Right atrium auricular region (tissue), 2 donors: ENCODE measurements around the gene NABP2. TPM values are rescaled to one million over a fixed set of nuclear protein-coding genes. Genes with fewer than 3 reads are reported as not detected.

Source experiments
- DNase-seq: peaks from one replicate; pipeline ENCODE4 v3.0.0-alpha.2; 2019; ENCODE audit warnings: low spot score
- H3K27ac ChIP-seq, 2 donors: fragments of 200-600 bp; sonication (generic); 1 replicate in 1 of 2; 2 replicates in 1 of 2; pipeline ENCODE4 v1.5.1; 2016 to 2019
- H3K27me3 ChIP-seq, 2 donors: fragments of 200-600 bp; sonication (generic); one replicate each; pipeline versions ENCODE4 v1.5.1 to v1.6.0; 2017 to 2019
- H3K36me3 ChIP-seq: fragments of 200-600 bp; sonication (generic); one replicate; pipeline ENCODE4 v1.5.1; 2016
- H3K4me1 ChIP-seq, 2 donors: fragments of 200-600 bp; sonication (generic); one replicate each; pipeline versions ENCODE4 v1.5.1 to v1.6.0; 2017 to 2019
- H3K4me3 ChIP-seq, 2 donors: fragments of 200-600 bp; sonication (generic); 1 replicate in 1 of 2; 2 replicates in 1 of 2; pipeline ENCODE4 v1.5.1; 2017 to 2019; ENCODE audit warnings: mild to moderate bottlenecking in 1 of 2, moderate library complexity in 1 of 2
- H3K9me3 ChIP-seq, 2 donors: fragments of 200-600 bp; sonication (generic); one replicate each; pipeline ENCODE4 v1.5.1; 2019
- CTCF ChIP-seq, 2 donors: fragments of 200-600 bp; sonication (generic); IDR thresholded peaks; one replicate each; pipeline ENCODE4 v1.5.1; 2019; ENCODE audit warnings: antibody characterized with exemption in 2 of 2
- total RNA-seq, 2 donors: library from RNA; depleted of rRNA; stranded (reverse); fragments of >200 nt; gene quantifications; one replicate each; pipeline ENCODE4 v1.1.0, GENCODE V29; 2016

NABP2 gene
- total RNA-seq, 2 donors from 2014 or later: 19.7 to 23.6 TPM

- H3K9me3 ChIP-seq: no peaks in the 10 kb centered on the region
- TF ChIP-seq CTCF (IDR thresholded peaks at IDR 0.05): no peak
- H3K4me3 ChIP-seq: no peak overlapping the region
- H3K4me1 ChIP-seq: peaks cover 0 to 17% of the 10 kb centered on the region in 2 donors
- no peak for DNase-seq
- no peaks in the 10 kb centered on the region for H3K27me3 ChIP-seq
- peaks cover 87% of the 10 kb centered on the region for H3K36me3 ChIP-seq
- H3K27ac ChIP-seq: no peak overlapping the region
Observed at GRCh38 chr12:56253091-56253490, 28.9 kb downstream of the NABP2 start.

GRCh38 chr12:56255671-56256070 is 31.5 kb downstream of the NABP2 start:
- no peak overlapping the region for H3K27ac ChIP-seq
- H3K4me1 ChIP-seq: peaks cover 0 to 22% of the 10 kb centered on the region in 2 donors
- DNase-seq: no peak
- TF ChIP-seq CTCF (IDR thresholded peaks at IDR 0.05): no peak
- H3K36me3 ChIP-seq: peaks cover 61% of the 10 kb centered on the region
- no peak overlapping the region for H3K4me3 ChIP-seq
- no peaks in the 10 kb centered on the region for H3K27me3 ChIP-seq
- no peaks in the 10 kb centered on the region for H3K9me3 ChIP-seq

GRCh38 chr12:56256326-56256960 is 32.3 kb downstream of the NABP2 start:
- peaks cover 0 to 22% of the 10 kb centered on the region in 2 donors for H3K4me1 ChIP-seq
- H3K36me3 ChIP-seq: peaks cover 54% of the 10 kb centered on the region
- no peak for DNase-seq
- no peak for TF ChIP-seq CTCF (IDR thresholded peaks at IDR 0.05)
- peak overlapping the region in 1 of 2 donors; percentile 95 for H3K4me3 ChIP-seq
- no peaks in the 10 kb centered on the region for H3K9me3 ChIP-seq
- H3K27ac ChIP-seq: no peak overlapping the region
- no peaks in the 10 kb centered on the region for H3K27me3 ChIP-seq

GRCh38 chr12:56257071-56257470 is 32.9 kb downstream of the NABP2 start:
- Histone ChIP-seq H3K27ac (peak overlapping the region in 1 of 2 donors; percentile 93), H3K4me3 (peak overlapping the region; percentile 95 to 98), H3K27me3 (no peaks in the 10 kb centered on the region), H3K36me3 (peaks cover 47% of the 10 kb centered on the region), H3K9me3 (no peaks in the 10 kb centered on the region), H3K4me1 (peaks cover 0 to 22% of the 10 kb centered on the region in 2 donors)
- no peak for DNase-seq
- no peak for TF ChIP-seq CTCF (IDR thresholded peaks at IDR 0.05)

GRCh38 chr12:56257491-56258067 is 33.4 kb downstream of the NABP2 start:
- DNase-seq: no peak
- H3K27me3 ChIP-seq: no peaks in the 10 kb centered on the region
- peaks cover 0 to 22% of the 10 kb centered on the region in 2 donors for H3K4me1 ChIP-seq
- peak overlapping the region; percentile 85 to 93 for H3K27ac ChIP-seq
- H3K9me3 ChIP-seq: no peaks in the 10 kb centered on the region
- H3K4me3 ChIP-seq: peak overlapping the region; percentile 95 to 98
- peaks cover 42% of the 10 kb centered on the region for H3K36me3 ChIP-seq
- no peak for TF ChIP-seq CTCF (IDR thresholded peaks at IDR 0.05)
